GF-D8 (cell line): ENCODE results near the gene RHBDF2.
A peak's percentile ranks its signal among the peaks of the same experiment; 100 is the strongest.

ENCODE experiments used
- DNase-seq: peaks from one replicate; lab custom pipeline; 2025; lab: John Stamatoyannopoulos, UW

Gene RHBDF2

DNA sequence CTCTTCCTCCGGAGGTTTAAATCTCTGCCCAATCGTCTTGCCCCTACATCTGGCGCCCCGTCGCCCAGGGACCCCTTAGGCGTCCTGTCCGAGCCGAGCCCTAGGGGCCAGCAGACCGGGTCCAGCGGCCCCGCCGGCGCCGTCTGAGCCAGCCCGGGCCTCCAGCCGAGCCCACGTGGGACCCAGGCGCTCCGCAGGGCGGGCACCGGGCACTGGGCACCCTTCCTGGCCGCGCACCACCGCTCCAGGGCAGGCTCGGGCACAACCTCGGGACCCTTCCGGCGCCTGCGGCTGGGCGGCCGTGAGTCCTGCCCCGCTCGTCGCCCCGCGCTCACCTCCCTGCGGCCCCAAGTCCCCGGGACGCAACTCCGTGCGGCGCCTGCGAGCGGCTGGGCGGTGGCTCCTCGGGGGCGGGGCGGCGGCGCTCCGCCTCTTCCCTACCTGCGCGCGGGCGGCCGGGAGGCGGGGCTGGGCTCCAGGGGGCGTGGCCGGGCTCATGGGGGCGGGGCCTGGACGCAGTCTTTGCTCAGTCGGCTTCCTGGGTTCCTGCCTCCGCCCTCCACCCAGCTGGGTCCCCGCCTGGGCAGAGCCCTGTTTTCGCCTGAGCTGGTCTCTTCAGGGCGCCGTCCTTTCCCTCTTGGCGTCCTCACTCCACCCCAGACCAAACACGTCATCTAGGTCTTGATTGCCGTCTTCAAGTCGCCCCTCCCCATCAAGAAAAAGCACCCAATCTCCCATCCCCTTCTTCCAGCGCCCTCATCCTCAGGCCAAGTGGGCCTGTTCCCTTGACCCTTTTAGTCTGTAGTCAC, at the start of gene RHBDF2:
TSS of gene RHBDF2 (minus strand) at position 406 of the 809 bp plus-strand sequence. CDS start 19,899 bp downstream, outside the sequence.
- DNase-seq: peak; percentile 87

DNA sequence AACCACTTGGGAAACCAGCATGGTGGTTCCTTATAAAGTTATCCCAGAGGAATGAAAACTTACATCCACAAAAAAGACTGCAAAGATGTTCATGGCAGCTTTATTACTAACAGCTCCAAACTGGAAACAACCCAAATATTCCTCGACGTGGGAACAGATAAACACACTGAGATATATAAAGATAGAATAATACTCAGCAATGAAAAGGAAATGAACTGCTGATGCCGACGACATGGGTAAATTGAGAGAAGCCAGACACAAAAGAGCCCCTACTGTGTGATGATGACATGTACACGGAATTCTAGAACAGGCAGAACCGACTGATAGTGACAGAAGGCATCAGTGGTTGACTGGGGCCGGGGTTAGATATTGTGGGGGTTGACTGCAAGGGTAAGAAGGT, 48.3 kb upstream of the RHBDF2 start:
- DNase-seq: no peak

DNA sequence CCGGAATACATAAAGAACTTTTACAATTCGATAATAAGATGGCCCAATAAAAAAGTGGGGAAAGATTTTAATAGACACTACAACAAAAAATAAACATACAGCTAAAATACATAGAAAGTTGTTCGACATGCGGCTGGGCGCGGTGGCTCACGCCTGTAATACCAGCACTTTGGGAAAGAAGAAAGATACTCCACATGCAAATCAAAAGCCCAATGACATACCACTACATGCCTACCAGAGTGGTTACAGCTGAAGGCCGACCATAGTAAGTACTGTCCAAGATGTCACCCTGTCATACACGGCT, 47.9 kb upstream of the RHBDF2 start:
- DNase-seq: no peak

DNA sequence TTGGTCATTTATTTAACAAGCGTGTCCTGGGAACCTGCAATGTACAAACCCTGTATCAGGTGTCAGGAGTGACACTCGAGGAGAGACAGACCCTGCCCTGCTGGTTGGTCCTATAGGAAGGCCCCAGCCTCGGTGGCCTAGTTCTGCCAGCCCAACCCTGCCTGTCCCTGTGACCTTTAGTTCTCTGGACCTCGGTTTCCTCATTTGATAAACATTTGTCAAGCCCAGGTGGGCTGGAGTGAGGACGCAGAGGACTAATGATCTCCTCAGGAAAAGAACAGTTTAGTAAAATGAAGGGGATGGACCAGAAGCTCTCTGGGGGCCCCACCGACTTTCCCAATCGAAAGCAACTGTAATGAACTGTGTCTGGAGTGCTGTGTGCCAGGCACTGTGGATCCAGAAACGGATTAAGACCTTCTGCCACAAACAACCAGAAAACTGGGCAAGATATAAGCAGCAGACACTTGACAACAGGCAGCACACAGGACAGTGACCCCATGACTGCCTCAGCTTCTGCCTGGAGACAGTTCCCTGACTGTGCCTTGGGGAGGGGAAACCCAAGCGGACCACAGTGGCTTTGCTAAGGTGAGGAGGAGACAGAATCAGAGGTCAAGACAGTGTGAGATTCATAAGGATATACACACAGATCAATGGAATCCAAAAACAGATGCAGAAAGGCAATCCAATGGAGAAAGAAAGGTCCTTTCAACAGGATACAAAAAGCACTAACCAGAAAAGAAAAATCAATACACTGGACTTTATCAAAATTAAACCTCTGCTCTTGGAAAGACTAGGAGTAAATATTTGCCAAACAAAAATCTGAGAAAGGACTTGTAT, 47.4 kb upstream of the RHBDF2 start:
- DNase-seq: no peak

DNA sequence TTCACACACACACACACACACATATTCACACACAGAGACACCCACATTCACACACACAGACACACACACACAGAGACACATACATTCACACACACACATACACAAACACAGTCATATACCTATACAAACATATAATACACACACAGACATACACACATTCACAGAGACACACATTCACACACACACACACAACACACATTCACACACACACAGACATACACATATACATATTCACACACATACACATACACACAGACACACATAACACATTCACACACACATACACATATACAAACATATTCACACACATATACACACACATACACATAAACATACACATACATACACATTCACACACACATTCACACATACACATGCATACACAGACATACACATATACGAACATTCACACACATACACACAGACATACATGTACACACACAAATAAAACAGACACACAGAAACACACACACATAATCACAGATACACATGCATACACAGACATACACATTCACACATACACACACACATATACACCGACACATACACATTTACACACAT, 46.5 kb upstream of the RHBDF2 start:
- no peak for DNase-seq

DNA sequence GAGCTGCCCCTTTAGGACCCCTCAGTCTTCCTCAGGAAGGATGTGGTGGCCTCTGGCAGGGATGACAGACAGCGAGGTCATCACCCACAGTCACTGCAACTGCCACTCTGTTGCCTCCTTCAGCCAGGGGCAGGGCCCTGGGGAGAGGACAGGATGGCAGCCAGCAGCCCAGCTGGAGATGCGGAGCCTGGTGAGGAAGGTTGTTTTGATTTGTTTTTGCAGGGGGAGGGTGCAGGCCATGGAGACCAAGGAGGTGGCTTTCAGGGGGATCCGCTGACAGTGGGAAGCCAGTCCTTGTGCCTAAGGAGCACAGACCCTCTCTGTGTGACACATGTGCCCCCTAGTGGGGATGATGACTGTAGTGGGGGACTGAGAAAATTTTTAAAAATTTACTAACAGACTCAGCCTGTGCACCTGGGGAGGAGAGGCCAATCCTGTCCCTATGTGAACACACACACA, 46.0 kb upstream of the RHBDF2 start:
- DNase-seq: no peak

DNA sequence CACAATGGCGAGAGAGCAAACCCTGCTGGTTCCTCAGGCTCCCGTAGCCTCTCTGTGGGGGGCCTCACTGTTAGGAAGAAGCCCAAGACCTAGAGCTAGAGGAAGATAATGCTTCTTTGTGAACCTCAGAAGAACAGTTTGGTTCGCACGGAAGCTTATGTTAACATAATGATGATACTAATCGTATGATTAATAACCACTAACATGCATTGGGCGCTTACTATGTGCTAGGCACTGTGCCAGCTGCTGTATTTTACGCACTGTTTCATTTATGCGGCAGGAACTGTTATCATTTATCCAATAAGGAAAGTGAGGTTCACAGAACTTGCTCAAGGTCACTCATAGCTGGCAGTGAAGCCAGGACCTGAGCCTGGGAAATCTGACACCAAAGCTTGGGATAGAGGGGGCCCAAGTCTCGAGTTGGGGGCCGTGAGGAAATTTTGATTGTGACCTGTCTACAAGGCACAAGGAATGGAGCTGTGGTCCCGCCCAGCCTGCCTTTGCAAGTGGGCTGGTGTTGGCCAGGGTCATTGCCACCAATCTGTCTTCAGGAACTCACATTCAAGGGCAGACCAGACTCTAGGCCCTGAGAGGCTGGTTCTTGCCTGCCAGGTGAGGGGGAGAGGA, 45.4 kb upstream of the RHBDF2 start:
- no peak for DNase-seq

DNA sequence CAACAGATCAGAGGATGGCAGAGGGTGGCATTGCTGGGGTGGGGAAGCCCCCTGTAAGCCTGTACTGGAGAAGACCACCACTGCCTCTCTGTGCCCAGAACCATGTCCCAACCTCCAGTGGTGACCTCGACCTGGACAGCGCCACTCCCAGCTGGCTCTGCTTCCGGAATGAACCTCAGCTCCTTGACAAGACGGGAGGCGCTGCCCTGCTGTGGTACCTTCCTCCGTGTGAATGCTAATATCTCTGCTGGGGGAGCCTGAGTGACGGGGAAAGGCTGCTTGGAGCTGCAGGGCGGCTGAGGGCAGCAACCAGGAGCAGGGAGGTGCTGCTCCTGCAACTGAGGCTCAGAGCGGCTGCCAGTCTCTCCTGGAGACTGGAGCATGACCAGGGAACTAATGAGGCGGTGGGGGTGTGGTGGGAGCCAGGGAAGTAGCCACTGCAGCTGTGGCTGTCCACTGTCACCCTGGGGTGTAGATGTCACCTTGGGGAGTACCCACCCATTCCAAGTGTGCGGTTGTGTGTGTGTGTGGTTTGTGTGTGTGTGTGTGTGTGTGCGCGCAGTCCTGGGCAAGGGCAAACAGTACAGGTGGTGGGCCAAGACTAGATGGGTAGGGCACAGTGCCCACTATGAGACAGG, 44.8 kb upstream of the RHBDF2 start:
- DNase-seq: no peak

DNA sequence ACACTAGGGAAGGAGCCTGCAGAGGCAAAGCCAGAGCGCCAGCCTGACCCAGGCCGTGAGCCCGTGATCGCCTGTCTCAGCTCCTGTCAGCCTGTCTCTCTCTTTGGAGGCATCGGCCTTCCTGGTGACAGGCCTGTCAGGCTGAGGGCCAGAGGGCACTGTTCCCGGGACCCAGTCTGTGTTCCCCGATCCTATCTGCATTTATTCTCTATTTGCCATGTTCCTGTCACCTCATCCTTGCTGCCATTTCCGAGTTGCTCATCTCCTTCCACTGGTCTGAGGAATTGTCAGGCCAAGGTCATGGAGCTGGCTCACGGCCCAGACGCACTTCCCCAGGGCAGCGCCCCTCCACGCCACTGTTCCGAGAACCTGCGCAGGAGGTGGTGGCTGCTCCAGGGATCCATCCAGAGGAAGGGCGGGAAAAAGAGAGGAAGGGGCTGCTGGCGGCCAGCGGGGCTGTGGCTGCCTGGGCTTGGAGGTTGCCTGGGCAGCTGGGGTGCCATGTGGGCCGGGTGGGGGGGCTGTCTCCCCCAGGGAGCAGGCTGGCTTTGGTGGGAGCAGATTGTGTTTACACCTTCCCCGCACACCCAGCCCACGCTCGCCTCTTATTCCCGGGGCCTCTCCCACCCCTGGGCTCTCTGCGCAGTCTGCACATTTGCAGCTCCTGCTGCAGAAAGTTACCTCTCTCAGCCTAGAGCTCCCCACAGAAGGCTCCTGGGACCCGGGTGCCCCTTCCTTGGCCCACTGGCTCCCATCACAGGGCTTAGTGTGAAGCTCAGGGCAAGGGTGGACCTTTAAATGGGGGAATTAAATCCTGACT, 43.5 kb upstream of the RHBDF2 start:
- DNase-seq: no peak

DNA sequence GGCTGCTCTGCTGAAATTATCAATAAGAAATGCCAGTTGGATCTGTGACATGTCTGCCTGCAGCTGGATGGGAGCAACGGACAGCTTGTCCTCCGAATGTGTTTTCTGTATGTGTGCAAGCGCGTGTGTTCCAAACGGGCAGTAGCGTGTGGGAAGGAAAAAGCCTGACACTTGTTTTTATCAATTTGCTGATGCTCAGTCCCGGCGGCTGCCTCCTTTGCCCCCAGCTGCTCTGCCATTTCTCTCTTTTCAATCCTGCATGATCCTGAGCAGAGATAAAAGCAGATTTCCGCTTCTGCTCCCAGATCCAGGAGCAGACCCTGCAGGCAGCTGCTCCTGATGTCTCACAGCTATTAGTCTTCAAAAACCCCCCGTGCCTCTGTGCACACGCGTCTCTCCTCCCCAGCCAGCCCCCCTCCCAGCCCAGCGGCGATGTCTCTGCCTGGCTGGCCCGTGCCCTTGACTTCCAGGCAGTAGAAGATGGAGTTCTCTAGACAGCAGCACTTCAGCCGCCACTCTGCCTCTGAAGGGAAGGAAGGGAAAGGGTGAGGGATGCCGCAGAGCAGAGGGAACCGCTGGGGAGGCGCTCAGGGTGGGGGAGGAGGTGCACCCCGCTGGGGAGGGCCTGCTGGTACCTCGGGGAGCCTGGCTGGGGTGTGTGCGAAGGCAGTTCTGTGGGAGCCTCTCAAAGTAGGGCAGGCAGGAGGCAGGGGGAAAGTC, 42.8 kb upstream of the RHBDF2 start:
- DNase-seq: no peak

DNA sequence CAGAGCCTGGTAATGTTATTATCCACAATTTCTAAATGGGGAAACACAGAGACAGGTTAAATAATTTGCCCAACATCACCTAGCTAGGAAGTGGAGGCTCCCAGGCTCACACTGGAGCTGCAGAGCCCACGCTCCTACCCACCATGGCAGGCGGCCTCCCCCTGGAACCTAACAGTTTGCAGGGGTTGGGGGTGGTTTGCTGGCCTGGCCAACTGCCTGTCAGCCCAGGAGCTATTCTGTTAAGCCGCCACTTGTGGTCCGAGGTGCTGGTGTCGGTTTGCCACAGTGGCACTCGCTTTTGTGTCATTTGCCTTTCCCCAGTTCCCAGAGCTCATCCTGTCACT, 42.2 kb upstream of the RHBDF2 start:
- DNase-seq: no peak

DNA sequence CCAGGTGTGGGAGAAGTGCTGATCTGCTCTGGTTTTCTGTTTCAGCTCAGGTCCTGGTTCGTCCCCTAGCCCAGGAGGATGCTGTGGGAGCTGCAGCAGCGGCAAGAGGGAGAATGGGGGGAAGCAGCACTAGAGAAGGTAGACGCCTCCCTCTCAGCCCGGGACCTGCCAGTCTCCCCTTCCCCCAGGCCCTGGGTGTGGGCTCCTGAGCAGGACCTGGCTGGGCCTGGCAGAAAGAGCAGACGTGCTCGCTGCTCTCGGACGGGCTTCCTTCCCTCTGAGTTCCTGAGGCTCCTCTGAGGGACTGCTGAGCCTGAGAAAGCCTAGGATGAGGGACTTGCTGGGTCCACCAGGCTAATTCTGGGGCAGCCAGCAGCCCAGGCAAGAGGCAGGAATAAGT, 41.8 kb upstream of the RHBDF2 start:
- no peak for DNase-seq

DNA sequence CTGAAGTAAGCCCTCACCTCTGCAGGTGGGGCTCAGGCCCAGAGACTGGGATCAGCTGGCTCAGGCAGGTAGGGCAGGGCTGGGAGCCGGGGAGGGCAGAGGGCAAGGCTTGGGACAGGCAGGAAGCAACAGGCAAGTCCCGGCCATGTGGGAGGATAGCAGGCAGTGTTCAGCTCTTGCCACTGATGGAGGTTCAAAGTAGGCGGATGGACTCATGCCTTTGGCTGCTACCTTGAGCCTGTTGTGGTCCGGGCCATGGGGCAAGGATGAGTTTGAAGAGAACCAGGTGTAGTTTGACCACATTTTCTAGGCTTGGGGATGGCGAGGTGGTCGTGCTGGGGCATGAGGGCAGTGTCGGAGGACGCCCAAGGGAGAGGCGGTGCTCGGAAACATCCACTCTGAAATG, 41.3 kb upstream of the RHBDF2 start:
- no peak for DNase-seq

DNA sequence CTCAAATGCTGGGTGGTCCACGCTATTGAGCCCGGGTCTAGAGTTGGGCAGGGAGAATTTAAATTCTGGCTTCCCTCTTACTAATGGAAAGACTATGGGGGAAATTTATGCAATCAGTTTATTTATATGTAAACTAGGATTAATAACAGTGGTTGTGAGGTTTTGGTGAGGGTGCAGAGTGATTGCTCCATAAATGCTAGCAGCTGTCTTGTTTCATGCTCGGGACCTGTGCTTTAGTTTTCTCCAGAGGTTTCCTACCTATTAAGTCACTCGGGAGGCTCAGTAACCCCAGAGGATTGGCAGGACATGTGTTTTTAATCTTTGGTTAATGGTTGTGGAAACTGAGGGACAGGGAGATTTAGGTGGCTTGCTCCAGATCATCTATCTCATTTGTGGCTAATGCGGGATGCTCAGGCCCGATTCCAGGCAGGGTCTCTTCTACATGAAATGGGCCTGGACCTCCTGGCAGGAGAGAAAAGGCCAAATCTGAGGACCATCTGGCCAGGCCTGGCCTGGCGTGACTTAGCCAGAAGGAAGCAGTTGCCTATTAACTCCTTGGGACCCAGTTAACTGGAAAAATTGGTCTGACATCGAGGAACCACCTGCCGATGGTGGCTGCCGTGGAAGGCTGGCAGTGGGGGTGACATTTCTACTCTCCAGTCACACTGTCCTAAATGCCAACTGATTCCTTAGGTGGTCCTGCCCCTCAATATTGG, 40.7 kb upstream of the RHBDF2 start:
- DNase-seq: no peak

DNA sequence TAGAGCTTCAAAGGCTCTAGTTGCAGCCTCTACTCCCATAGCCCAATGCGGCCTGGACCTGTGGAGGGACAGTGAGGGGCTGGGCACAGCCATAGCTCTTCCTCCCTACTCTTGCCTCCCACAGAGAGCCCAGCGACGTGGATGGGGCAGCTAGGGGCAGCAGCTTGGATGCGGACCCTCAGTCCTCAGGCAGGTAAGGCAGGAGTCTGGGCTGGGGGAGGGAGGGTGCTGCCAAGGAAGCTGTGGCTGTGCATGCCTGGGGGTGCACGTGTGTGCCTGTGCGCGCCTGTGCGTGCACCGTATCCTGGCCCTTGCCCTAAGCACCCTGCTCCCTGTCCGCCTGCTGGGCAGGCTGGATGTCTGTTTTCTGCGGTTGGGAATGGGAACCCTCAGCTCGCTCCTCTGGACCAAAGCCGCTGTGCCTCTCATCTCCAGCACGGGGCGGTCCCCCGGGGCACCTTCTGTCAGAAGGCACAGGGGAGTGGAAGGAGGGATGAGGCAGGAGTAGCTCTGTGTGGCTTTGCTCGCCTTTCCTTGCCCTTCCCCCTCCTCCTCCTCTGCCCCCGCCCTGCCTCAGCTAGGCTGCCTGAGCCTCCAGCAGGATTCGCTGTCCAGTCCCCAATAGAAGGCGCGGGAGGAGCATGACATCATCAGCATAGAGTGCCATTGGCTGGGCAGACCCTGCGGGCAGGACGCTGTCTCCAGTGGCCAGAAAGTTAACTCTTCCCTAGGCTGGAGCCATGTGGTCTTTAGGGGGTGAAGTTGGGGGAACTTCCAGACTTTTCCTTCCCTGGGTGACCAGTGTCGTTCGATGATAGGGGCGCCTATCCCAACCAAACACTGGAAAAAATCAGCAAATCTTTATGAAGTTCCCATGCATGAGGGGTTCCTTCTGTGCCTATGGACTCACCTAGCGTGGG, 39.4 kb upstream of the RHBDF2 start:
- no peak for DNase-seq

DNA sequence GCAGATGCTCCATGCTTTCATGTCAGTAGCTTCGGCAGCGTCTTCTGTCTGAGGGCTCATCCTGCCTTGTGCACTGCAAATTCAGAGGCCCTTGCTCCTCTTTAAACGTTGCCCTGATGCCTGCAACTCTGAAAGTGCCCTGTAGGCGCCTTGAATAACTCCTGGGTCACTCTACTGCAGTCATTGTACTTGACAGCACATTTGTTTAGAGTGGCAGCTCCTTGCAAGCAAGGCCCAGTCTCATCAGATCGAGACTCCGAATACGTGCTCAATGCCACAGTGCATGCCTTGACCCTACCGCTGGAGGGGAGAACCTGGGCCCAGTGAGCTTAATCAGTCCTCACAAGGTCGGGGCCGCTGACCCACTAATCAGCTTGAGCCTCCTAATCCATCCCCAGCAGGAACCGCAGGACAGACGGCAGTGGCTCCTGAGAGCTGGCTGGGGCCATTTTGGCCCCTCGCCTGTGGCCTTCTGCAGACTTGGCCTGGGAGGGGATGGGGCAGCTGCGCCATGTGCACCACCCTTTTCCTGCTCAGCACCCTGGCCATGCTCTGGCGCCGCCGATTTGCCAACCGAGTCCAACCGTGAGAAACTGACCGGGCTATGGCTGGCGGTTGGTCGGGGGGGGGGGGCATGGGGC, 38.5 kb upstream of the RHBDF2 start, which contains the start of gene PRCD:
TSS of gene PRCD (plus strand) at position 414 of the 641 bp plus-strand sequence. CDS start at position 512, 98 bp downstream.
- DNase-seq: no peak

DNA sequence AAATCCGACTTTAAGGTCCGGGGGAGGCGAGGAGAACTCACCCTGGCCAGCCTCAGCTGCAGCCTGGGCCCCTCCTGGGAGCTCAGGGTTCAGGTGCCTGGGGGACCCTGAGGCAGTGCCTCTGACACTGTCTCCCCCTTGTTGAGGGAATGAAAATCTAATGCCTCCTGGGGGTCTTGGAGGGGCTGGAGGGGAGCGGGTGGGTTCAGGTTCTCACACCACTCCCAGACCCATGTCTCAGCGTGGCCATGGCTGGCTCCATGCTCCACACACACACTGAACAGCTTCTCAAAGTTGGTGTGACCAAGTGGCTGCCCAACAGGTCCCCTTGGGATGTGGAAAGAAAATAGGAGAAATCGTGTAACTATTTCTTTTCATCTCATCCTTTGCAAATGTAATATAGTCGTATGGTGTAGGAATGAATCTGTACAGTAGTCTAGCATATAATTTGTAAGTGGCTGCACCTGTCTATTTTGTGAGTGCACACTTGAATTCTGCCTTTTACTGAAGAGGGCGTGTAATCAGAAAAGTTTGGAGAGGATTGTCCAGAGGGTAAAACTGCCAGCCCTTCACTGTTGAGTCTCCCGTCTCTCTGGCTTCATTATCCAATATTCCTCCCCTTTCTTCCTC, 37.8 kb upstream of the RHBDF2 start:
- no peak for DNase-seq
